Nephron (organoid): ENCODE data around the gene SHISAL2A.
A peak's percentile ranks its signal among the peaks of the same experiment; 100 is the strongest.

Experiments used
- H3K27ac Mint-ChIP-seq, 3 experiments: 2 replicates each; pipeline ENCODE4 v1.8.0; 2020; ENCODE audit warnings: mixed read lengths in 3 of 3, mild to moderate bottlenecking in 2 of 3, moderate library complexity in 1 of 3
- H3K27me3 Mint-ChIP-seq: 2 replicates; pipeline ENCODE4 v1.8.0; 2021; ENCODE audit warnings: low read depth, mild to moderate bottlenecking, moderate library complexity, mixed read lengths
- H3K36me3 Mint-ChIP-seq: 2 replicates; pipeline ENCODE4 v1.8.0; 2020; ENCODE audit warnings: low read depth, mixed read lengths
- H3K4me1 Mint-ChIP-seq: 2 replicates; pipeline ENCODE4 v1.8.0; 2020; ENCODE audit warnings: mixed read lengths
- H3K4me3 Mint-ChIP-seq, 3 experiments: 2 replicates each; pipeline ENCODE4 v1.8.0; 2020; ENCODE audit warnings: mild to moderate bottlenecking in 3 of 3, mixed read lengths in 3 of 3, moderate library complexity in 2 of 3
- H3K9me3 Mint-ChIP-seq: 2 replicates; pipeline ENCODE4 v1.8.0; 2020; ENCODE audit warnings: mixed read lengths
- TF ChIP-seq, protein P1 (sequence below), 3 experiments: fragments of 200-600 bp; sonication (generic); IDR thresholded peaks; one replicate each; pipeline ENCODE4 v1.5.0; 2021; ENCODE audit warnings: antibody characterized with exemption in 3 of 3; ENCODE audit not compliant: unreplicated experiment in 3 of 3

The SHISAL2A gene

DNA sequence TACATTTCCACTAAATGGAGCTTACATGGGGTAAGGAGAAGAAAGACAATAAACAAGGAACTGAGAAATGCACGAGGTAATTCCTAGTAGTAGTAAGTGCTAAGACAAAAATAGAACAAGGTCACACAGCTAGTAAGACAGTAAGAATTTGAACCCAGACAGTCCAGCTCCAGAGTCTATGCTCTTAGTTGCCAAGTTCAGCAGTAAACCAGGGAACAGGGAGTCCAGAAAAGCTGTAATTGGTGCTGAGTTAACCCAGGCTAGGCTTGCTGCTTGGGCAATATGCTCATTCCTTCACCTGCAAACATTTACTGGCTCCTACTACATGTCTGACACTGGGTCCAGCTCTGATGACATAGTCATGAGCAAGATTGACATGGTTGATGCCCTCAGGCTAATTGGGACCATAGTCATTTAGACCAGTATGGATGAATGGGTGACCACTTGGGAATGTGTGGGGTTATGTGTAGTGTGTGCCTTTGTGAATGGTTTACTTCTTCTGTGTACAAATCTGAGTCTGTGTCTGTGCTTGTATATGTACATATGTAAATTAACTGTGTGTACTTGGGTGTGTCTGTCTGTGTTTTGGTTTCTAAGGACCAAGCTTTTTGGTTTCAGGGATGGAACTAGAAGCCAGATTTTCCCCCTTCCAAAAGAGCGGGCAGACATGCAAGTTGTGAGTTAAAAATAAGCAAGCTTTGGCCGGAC, 28.8 kb upstream of the SHISAL2A start:
- Mint-ChIP-seq H3K36me3 (peaks cover 37% of the 10 kb centered on the region), H3K9me3 (no peaks in the 10 kb centered on the region), H3K27ac (peak overlapping the region; percentile 86 to 99 (median 94)), H3K4me3 (peak overlapping the region; percentile 79 to 93 (median 91)), H3K4me1 (peaks cover 41% of the 10 kb centered on the region), H3K27me3 (no peaks in the 10 kb centered on the region)
- TF ChIP-seq, protein P1, sequence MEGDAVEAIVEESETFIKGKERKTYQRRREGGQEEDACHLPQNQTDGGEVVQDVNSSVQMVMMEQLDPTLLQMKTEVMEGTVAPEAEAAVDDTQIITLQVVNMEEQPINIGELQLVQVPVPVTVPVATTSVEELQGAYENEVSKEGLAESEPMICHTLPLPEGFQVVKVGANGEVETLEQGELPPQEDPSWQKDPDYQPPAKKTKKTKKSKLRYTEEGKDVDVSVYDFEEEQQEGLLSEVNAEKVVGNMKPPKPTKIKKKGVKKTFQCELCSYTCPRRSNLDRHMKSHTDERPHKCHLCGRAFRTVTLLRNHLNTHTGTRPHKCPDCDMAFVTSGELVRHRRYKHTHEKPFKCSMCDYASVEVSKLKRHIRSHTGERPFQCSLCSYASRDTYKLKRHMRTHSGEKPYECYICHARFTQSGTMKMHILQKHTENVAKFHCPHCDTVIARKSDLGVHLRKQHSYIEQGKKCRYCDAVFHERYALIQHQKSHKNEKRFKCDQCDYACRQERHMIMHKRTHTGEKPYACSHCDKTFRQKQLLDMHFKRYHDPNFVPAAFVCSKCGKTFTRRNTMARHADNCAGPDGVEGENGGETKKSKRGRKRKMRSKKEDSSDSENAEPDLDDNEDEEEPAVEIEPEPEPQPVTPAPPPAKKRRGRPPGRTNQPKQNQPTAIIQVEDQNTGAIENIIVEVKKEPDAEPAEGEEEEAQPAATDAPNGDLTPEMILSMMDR (IDR thresholded peaks at IDR 0.05; ENCODE audit: unreplicated experiment in 3 of 3): no peak

DNA sequence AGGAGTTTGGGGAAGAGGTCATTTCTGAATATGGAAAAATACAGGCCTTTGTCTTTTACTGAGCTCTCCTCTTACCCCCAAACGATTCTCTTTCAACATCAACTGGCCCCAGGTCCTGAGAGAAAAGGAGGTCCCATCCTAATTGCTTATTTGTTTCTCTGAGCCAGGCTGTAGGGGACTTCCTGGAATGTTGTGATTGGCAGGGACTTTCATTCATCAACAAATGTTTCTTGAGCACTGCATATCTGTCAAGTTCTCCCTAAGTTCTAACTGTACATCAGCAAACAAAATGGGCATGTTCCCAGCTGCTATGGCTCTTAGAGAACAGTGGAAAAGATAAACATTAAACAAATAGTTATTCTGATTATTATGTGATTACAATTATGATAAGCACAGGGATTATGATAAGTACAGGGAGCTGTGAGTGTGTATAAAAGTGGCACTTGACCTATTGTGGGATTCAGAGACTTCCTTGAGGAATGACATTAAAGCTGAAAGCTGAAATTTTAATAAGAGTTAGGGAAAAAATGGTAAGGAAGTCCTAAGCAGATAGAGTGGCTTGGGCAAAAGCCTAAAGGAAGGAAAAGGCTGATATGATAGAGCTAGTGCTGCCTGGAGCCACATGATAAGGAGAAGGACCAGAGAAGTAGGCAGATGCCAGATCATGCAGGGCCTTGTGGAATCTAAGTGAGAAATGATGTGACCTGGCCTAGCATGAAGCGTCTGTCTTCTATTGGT, 19.2 kb upstream of the SHISAL2A start:
- no peaks in the 10 kb centered on the region for H3K9me3 Mint-ChIP-seq
- no peaks in the 10 kb centered on the region for H3K4me1 Mint-ChIP-seq
- H3K27ac Mint-ChIP-seq: peak overlapping the region in 1 of 3 experiments; percentile 61
- H3K4me3 Mint-ChIP-seq: no peak overlapping the region
- TF ChIP-seq, protein P1 (IDR thresholded peaks at IDR 0.05; ENCODE audit: unreplicated experiment in 3 of 3): no peak
- no peaks in the 10 kb centered on the region for H3K27me3 Mint-ChIP-seq
- peaks cover 28% of the 10 kb centered on the region for H3K36me3 Mint-ChIP-seq

DNA sequence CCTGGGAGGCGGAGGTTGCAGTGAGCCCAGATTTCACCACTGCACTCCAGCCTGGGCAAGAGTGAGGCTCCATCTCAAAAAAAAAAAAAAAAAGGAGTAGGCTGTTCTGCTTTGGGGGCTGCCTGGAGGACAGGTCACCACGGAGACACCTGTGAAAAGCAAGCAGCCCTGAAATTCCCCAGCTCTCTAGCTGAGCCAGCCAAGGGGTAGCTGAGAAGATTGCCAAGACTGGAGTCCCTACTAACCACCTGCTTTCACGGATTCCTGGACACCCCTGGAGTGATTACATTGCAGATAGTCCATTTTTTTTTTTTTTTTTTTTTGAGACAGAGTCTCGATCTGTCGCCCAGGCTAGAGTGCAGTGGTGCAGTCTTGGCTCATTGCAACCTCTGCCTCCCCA, 18.3 kb upstream of the SHISAL2A start:
- no peaks in the 10 kb centered on the region for H3K27me3 Mint-ChIP-seq
- H3K4me3 Mint-ChIP-seq: no peak overlapping the region
- TF ChIP-seq, protein P1 (IDR thresholded peaks at IDR 0.05; ENCODE audit: unreplicated experiment in 3 of 3): no peak
- H3K4me1 Mint-ChIP-seq: no peaks in the 10 kb centered on the region
- no peaks in the 10 kb centered on the region for H3K9me3 Mint-ChIP-seq
- no peak overlapping the region for H3K27ac Mint-ChIP-seq
- peaks cover 24% of the 10 kb centered on the region for H3K36me3 Mint-ChIP-seq

DNA sequence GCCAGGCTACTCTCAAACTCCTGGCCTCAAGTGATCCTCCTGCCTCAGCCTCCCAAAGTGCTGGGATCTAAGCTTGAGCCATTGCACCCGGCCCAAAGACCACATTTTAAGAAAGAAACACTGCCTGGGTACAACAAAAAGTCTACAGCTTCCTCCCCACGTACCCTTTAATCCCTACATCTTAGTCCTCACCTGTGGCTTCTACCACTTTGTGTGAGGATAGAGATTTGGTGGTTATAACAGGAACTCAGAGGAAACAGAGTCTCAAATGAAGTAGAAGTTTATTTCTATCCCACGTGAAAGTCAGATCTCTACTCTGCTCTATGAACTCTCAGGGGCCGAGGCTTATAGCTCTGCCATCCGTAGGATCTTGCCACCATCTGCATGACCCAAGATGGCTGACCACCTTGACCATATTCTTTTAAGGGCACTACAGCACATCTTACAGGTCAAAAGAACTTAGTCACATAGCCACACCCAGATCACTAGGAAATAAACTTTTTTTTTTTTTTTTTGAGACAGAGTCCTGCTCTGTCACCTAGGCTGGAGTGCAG, 17.4 kb upstream of the SHISAL2A start:
- peaks cover 4% of the 10 kb centered on the region for H3K9me3 Mint-ChIP-seq
- H3K4me1 Mint-ChIP-seq: no peaks in the 10 kb centered on the region
- no peaks in the 10 kb centered on the region for H3K27me3 Mint-ChIP-seq
- H3K27ac Mint-ChIP-seq: no peak overlapping the region
- peaks cover 26% of the 10 kb centered on the region for H3K36me3 Mint-ChIP-seq
- no peak overlapping the region for H3K4me3 Mint-ChIP-seq
- TF ChIP-seq, protein P1 (IDR thresholded peaks at IDR 0.05; ENCODE audit: unreplicated experiment in 3 of 3): no peak

DNA sequence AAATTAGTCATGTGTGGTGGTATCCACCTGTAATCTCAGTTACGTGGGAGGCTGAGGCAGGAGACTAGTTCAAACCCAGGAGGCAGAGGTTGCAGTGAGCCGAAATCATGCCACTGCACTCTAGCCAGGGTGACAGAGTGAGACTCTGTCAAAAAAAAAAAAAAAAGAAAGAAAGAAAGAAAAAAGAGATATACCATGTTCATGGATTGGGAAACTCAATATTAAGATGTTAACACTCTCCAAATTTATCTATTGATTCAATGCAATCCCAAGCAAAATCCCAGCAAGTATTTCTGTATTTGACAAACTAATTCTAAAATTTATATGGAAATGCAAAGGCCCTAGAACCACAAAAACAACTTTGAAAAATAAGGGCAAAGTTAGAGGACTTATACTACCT, 11.0 kb upstream of the SHISAL2A start:
- Mint-ChIP-seq H3K4me3 (no peak overlapping the region), H3K27me3 (no peaks in the 10 kb centered on the region), H3K9me3 (peaks cover 14% of the 10 kb centered on the region), H3K4me1 (no peaks in the 10 kb centered on the region), H3K36me3 (peaks cover 26% of the 10 kb centered on the region), H3K27ac (no peak overlapping the region)
- TF ChIP-seq, protein P1 (IDR thresholded peaks at IDR 0.05; ENCODE audit: unreplicated experiment in 3 of 3): no peak
